Measurements from ENCODE around the gene GSX1. TPM values are rescaled to one million over a fixed set of nuclear protein-coding genes. Genes with fewer than 3 reads are reported as not detected.

Gene GSX1
- total RNA-seq, 1 experiment from 2014 or later = not detected

GRCh38 chr13:27794368-27794691 is 2.0 kb downstream of the GSX1 start:
- no peak for DNase-seq (ENCODE audit: unreplicated experiment)
- Mint-ChIP-seq H3K4me1 (ENCODE audit: insufficient read depth, unreplicated experiment) (peaks cover 22% of the 10 kb centered on the region), H3K9me3 (ENCODE audit: unreplicated experiment) (peaks cover 7% of the 10 kb centered on the region), H3K27ac (ENCODE audit: low read depth, unreplicated experiment) (no peak overlapping the region), H3K36me3 (ENCODE audit: insufficient read depth, unreplicated experiment) (no peaks in the 10 kb centered on the region), H3K4me3 (ENCODE audit: unreplicated experiment) (no peak overlapping the region), H3K27me3 (ENCODE audit: insufficient read depth, unreplicated experiment) (peaks cover 76% of the 10 kb centered on the region)
- ChIA-PET POLR2A (no interaction called here), CTCF (no interaction called here)
- intact Hi-C loops (cut with micrococcal nuclease) = no loop called here
- no TSS peak for BruUV-seq (replicated peaks)
- TF ChIP-seq, protein P1, sequence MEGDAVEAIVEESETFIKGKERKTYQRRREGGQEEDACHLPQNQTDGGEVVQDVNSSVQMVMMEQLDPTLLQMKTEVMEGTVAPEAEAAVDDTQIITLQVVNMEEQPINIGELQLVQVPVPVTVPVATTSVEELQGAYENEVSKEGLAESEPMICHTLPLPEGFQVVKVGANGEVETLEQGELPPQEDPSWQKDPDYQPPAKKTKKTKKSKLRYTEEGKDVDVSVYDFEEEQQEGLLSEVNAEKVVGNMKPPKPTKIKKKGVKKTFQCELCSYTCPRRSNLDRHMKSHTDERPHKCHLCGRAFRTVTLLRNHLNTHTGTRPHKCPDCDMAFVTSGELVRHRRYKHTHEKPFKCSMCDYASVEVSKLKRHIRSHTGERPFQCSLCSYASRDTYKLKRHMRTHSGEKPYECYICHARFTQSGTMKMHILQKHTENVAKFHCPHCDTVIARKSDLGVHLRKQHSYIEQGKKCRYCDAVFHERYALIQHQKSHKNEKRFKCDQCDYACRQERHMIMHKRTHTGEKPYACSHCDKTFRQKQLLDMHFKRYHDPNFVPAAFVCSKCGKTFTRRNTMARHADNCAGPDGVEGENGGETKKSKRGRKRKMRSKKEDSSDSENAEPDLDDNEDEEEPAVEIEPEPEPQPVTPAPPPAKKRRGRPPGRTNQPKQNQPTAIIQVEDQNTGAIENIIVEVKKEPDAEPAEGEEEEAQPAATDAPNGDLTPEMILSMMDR (IDR thresholded peaks at IDR 0.05; ENCODE audit: unreplicated experiment) = no peak

- H3K4me1 Mint-ChIP-seq (ENCODE audit: insufficient read depth, unreplicated experiment) = peaks cover 22% of the 10 kb centered on the region
- peaks cover 71% of the 10 kb centered on the region for H3K27me3 Mint-ChIP-seq (ENCODE audit: insufficient read depth, unreplicated experiment)
- ChIA-PET POLR2A (no interaction called here), CTCF (interaction anchor here (1.4 to 1.6 kb wide), 2 partner anchors 10 to 29 kb away, joined by 4 to 5 read pairs; no protein-coding TSS in a partner anchor)
- intact Hi-C loops (cut with micrococcal nuclease) = no loop called here
- H3K27ac Mint-ChIP-seq (ENCODE audit: low read depth, unreplicated experiment) = no peak overlapping the region
- peaks cover 7% of the 10 kb centered on the region for H3K9me3 Mint-ChIP-seq (ENCODE audit: unreplicated experiment)
- TF ChIP-seq, protein P1 (IDR thresholded peaks at IDR 0.05; ENCODE audit: unreplicated experiment) = no peak
- H3K4me3 Mint-ChIP-seq (ENCODE audit: unreplicated experiment) = no peak overlapping the region
- no peak for DNase-seq (ENCODE audit: unreplicated experiment)
- no TSS peak for BruUV-seq (replicated peaks)
- H3K36me3 Mint-ChIP-seq (ENCODE audit: insufficient read depth, unreplicated experiment) = no peaks in the 10 kb centered on the region
Measured at GRCh38 chr13:27794921-27795717, 2.8 kb downstream of the GSX1 start.

DNA sequence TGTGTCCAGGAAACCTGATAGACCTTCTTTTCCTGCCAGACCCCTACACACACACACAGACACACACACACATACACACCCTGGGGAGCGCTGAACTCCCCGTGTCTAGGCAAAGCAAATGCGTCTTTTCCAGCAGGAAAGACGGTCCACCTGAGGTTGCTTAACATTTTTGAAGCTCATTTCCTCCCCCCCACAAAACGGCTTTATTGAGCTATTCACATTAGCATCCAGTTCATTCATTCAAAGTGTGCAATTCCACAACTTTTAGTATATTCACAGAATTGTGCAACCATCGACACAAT is 3.4 kb downstream of the GSX1 start:
- TF ChIP-seq, protein P1 (IDR thresholded peaks at IDR 0.05; ENCODE audit: unreplicated experiment) = no peak
- no peak for DNase-seq (ENCODE audit: unreplicated experiment)
- ChIA-PET CTCF (interaction anchor here (0.6 to 1.6 kb wide), 3 partner anchors 11 to 1287 kb away, joined by 3 to 5 read pairs (median 4); no protein-coding TSS in a partner anchor), POLR2A (no interaction called here)
- no peaks in the 10 kb centered on the region for H3K36me3 Mint-ChIP-seq (ENCODE audit: insufficient read depth, unreplicated experiment)
- H3K9me3 Mint-ChIP-seq (ENCODE audit: unreplicated experiment) = peaks cover 7% of the 10 kb centered on the region
- H3K27ac Mint-ChIP-seq (ENCODE audit: low read depth, unreplicated experiment) = no peak overlapping the region
- H3K4me1 Mint-ChIP-seq (ENCODE audit: insufficient read depth, unreplicated experiment) = peaks cover 20% of the 10 kb centered on the region
- intact Hi-C loops (cut with micrococcal nuclease) = no loop called here
- H3K4me3 Mint-ChIP-seq (ENCODE audit: unreplicated experiment) = no peak overlapping the region
- no TSS peak for BruUV-seq (replicated peaks)
- H3K27me3 Mint-ChIP-seq (ENCODE audit: insufficient read depth, unreplicated experiment) = peaks cover 65% of the 10 kb centered on the region

- ChIA-PET CTCF (interaction anchor here (1.0 to 1.6 kb wide), 3 partner anchors 12 to 424 kb away, joined by 3 to 6 read pairs (median 4); no protein-coding TSS in a partner anchor), POLR2A (no interaction called here)
- no peak for DNase-seq (ENCODE audit: unreplicated experiment)
- Mint-ChIP-seq H3K27me3 (ENCODE audit: insufficient read depth, unreplicated experiment) (peaks cover 55% of the 10 kb centered on the region), H3K36me3 (ENCODE audit: insufficient read depth, unreplicated experiment) (no peaks in the 10 kb centered on the region), H3K9me3 (ENCODE audit: unreplicated experiment) (peaks cover 5% of the 10 kb centered on the region), H3K4me1 (ENCODE audit: insufficient read depth, unreplicated experiment) (peaks cover 10% of the 10 kb centered on the region), H3K27ac (ENCODE audit: low read depth, unreplicated experiment) (no peak overlapping the region), H3K4me3 (ENCODE audit: unreplicated experiment) (peak overlapping the region; percentile 21)
- BruUV-seq (replicated peaks) = no TSS peak
- intact Hi-C loops (cut with micrococcal nuclease) = no loop called here
- TF ChIP-seq, protein P1 (IDR thresholded peaks at IDR 0.05; ENCODE audit: unreplicated experiment) = no peak
Measured at GRCh38 chr13:27796544-27797227, 4.4 kb downstream of the GSX1 start.

Data from MCF 10A (cell line).